OCI-LY7 (cell line): ENCODE measurements around the gene RASGRP2. TPM values are rescaled to one million over a fixed set of nuclear protein-coding genes. Genes with fewer than 3 reads are reported as not detected.
A peak's percentile ranks its signal among the peaks of the same experiment; 100 is the strongest.

Source experiments
- BruUV-seq: library from RNA; stranded (reverse); fragments of 400-500 nt; replicated peaks from 2 replicates; lab custom pipeline; 2021; lab: Mats Ljungman, UMichigan
- CTCF ChIA-PET: fragments of 300-600 bp; sonication (Branson Sonifier 250); formaldehyde crosslinking; loops from one replicate; lab custom pipeline; 2022; ENCODE audit warnings: antibody characterized with exemption; ENCODE audit not compliant: unreplicated experiment; lab: Charles Lee
- POLR2A ChIA-PET: fragments of 300-600 bp; sonication (Branson Sonifier 250); formaldehyde crosslinking; loops from one replicate; lab custom pipeline; 2022; ENCODE audit warnings: antibody characterized with exemption; lab: Charles Lee
- DNase-seq: peaks from one replicate; pipeline ENCODE4 v3.0.0-alpha.2; 2015; ENCODE audit warnings: low spot score
- H2AFZ ChIP-seq: fragments of 200-600 bp; sonication (generic), shearing (Covaris generic); 2 replicates; pipeline ENCODE4 v1.6.1; 2014; ENCODE audit warnings: mild to moderate bottlenecking, antibody characterized with exemption, low read length, moderate library complexity
- H3K27ac ChIP-seq: fragments of 200-600 bp; sonication (generic); 2 replicates; pipeline ENCODE4 v1.5.1; 2014; ENCODE audit warnings: mixed run types, low read depth, mild to moderate bottlenecking, moderate library complexity, low read length, inconsistent platforms; ENCODE audit not compliant: poor library complexity, severe bottlenecking
- H3K36me3 ChIP-seq: fragments of 200-600 bp; sonication (generic); 2 replicates; pipeline ENCODE4 v1.6.1; 2014; ENCODE audit warnings: mild to moderate bottlenecking, antibody characterized with exemption, low read length, moderate library complexity, mixed read lengths; ENCODE audit not compliant: insufficient read depth
- H3K4me1 ChIP-seq: fragments of 200-600 bp; sonication (generic); 2 replicates; pipeline ENCODE4 v1.5.1; 2014; ENCODE audit warnings: mild to moderate bottlenecking, low read length; ENCODE audit not compliant: insufficient read depth, poor library complexity, severe bottlenecking
- H3K4me2 ChIP-seq: fragments of 200-600 bp; sonication (generic); 2 replicates; pipeline ENCODE4 v1.6.1; 2014; ENCODE audit warnings: mild to moderate bottlenecking, low read length
- H3K4me3 ChIP-seq: fragments of 200-600 bp; sonication (generic); 2 replicates; pipeline ENCODE4 v1.5.1; 2014; ENCODE audit warnings: mild to moderate bottlenecking, low read depth, low read length; ENCODE audit not compliant: poor library complexity, severe bottlenecking
- H3K79me2 ChIP-seq: fragments of 200-600 bp; sonication (generic); 2 replicates; pipeline ENCODE4 v1.6.1; 2016; ENCODE audit warnings: low read depth, mild to moderate bottlenecking, low read length, moderate library complexity, mixed read lengths; ENCODE audit not compliant: insufficient read depth
- H3K9me2 ChIP-seq: fragments of 200-600 bp; sonication (generic); 2 replicates; pipeline ENCODE4 v1.6.1; 2016; ENCODE audit warnings: mild to moderate bottlenecking, low read length, mixed read lengths; ENCODE audit not compliant: insufficient read depth
- H3K9me3 ChIP-seq: fragments of 200-600 bp; sonication (generic); 2 replicates; pipeline ENCODE4 v1.6.1; 2014; ENCODE audit warnings: mild to moderate bottlenecking, mixed run types, low read length, mixed read lengths
- H4K20me1 ChIP-seq: fragments of 200-600 bp; sonication (generic); 2 replicates; pipeline ENCODE4 v1.6.1; 2014; ENCODE audit warnings: mild to moderate bottlenecking, antibody characterized with exemption, low read length, moderate library complexity, mixed read lengths; ENCODE audit not compliant: insufficient read depth
- EZH2phosphoT487 ChIP-seq: fragments of 200-600 bp; sonication (generic); IDR thresholded peaks from 2 replicates; pipeline ENCODE4 v1.6.1; 2018; ENCODE audit warnings: low read depth, borderline replicate concordance, mild to moderate bottlenecking, mixed run types, antibody characterized with exemption, low read length, moderate library complexity, mixed read lengths
- intact Hi-C: fragments of 100-400 bp; cut with micrococcal nuclease; formaldehyde crosslinking; loops from one replicate; pipeline ENCODE4 v1.10.0; 2022; ENCODE audit not compliant: unreplicated experiment
- total RNA-seq, 2 experiments: library from RNA; depleted of rRNA in 1 of 2; stranded (reverse); fragments of >200 nt in 1 of 2; shearing (Covaris generic) in 1 of 2; gene quantifications; 2 replicates each; pipeline ENCODE4 v1.2.3, GENCODE V29; 2014 to 2022
- TF ChIP-seq, protein P1 (sequence below): fragments of 200-600 bp; sonication (generic); conservative IDR thresholded peaks from 2 replicates; pipeline ENCODE4 v1.5.1; 2014; ENCODE audit warnings: mild to moderate bottlenecking, antibody characterized with exemption, low read length, moderate library complexity, mixed read lengths

RASGRP2 gene
- total RNA-seq, 2 experiments from 2014 or later = 127 to 195 TPM

DNA sequence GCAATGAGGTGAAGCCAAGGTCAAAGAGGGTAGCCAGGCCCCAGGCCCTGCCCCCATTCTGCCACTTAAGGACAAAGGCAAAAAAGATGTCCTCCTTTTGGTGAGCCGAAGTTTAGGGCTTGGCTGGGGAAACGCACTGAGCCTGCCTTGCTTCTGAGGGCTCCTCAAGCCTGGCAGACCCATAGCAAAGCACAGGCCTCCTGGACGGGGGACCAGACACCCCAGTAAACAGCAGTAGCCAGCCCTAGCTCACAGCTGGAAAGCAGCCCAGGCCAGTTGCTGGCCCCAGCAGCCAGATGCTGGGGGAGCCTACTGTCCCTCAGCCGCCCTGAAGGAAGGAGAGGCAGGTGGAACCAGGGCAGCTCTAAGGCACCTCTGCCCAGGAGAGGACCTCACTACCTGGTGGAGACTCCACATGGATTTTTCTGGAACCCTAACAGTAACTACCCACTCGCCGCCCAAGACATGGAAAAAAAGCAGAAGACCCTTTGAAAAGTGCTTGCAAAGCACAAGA, 19.6 kb upstream of the RASGRP2 start:
- H4K20me1 ChIP-seq = peaks cover 22% of the 10 kb centered on the region
- H3K36me3 ChIP-seq = peaks cover 67% of the 10 kb centered on the region
- H3K4me3 ChIP-seq = no peak overlapping the region
- DNase-seq = no peak
- H3K4me2 ChIP-seq = peak overlapping the region; percentile 30; the same call in 1 of the 2 replicates
- no peaks in the 10 kb centered on the region for H3K9me3 ChIP-seq
- no peak overlapping the region for H2AFZ ChIP-seq
- H3K4me1 ChIP-seq = peaks cover 53% of the 10 kb centered on the region
- no TSS peak for BruUV-seq
- ChIA-PET CTCF (interaction anchor here (0.5 to 0.7 kb wide), 2 partner anchors 96 to 108 kb away, joined by 3 read pairs; no protein-coding TSS in a partner anchor), POLR2A (interaction anchor here (1.0 to 3.1 kb wide), 5 partner anchors 8 to 21 kb away, joined by 3 to 15 read pairs (median 9); partner anchors contain the start of gene SF1)
- no peak for TF ChIP-seq EZH2phosphoT487
- TF ChIP-seq, protein P1, sequence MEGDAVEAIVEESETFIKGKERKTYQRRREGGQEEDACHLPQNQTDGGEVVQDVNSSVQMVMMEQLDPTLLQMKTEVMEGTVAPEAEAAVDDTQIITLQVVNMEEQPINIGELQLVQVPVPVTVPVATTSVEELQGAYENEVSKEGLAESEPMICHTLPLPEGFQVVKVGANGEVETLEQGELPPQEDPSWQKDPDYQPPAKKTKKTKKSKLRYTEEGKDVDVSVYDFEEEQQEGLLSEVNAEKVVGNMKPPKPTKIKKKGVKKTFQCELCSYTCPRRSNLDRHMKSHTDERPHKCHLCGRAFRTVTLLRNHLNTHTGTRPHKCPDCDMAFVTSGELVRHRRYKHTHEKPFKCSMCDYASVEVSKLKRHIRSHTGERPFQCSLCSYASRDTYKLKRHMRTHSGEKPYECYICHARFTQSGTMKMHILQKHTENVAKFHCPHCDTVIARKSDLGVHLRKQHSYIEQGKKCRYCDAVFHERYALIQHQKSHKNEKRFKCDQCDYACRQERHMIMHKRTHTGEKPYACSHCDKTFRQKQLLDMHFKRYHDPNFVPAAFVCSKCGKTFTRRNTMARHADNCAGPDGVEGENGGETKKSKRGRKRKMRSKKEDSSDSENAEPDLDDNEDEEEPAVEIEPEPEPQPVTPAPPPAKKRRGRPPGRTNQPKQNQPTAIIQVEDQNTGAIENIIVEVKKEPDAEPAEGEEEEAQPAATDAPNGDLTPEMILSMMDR = no peak
- intact Hi-C loops = loop anchor here (1.0 kb wide), 1 partner anchor 20 kb away; no protein-coding TSS in a partner anchor
- no peaks in the 10 kb centered on the region for H3K9me2 ChIP-seq
- peak overlapping the region; percentile 66 for H3K27ac ChIP-seq
- H3K79me2 ChIP-seq = peaks cover 20% of the 10 kb centered on the region; the same call in 1 of the 2 replicates

DNA sequence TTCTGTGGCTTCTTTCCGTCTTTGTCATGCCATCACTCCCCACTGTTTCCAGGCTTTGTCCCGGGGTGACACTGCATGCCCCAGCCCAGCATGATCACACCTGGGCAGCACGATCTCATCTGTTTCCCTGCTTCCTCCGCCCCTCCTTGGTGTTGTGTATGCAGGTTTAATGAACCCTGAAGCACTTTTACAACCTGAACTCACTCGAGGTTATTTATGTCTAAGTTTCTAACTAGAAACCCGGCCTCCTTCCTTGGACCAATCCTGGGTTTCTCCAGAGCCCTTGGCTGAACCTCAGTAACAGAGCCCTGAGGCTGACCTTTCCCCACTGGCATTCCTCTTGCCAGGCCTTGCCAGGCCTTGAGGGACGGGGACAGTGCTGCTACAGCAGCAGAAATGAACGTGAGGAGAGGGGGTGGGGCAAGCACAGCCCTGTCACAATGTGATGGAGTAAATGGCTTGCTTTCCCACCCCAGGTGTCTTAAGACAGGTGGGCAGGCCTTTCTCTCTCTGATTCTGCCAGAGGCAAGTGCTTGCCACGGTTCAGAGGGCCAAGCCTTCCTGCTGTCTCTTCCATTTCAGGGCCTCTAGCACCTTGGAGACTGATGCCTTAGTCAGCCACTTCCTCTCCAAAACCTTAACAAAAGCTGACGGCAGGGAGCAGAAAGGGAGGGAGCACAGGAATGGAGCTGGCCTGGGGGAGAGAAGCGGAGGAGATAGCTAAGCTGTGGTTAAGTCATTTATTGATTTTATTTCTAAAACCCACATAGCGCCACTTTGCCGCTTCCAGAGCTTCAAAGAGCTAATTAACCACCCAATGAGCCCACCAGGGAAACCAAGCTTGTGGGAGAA, 19.0 kb upstream of the RASGRP2 start:
- H3K4me3 ChIP-seq = no peak overlapping the region
- H3K4me2 ChIP-seq = peak overlapping the region; percentile 30; the same call in 1 of the 2 replicates
- ChIA-PET CTCF (interaction anchor here (0.5 kb wide), 3 partner anchors 15 to 96 kb away, joined by 3 read pairs; partner anchors contain the start of gene SF1), POLR2A (interaction anchor here (1.7 to 3.1 kb wide), 4 partner anchors 9 to 16 kb away, joined by 8 to 15 read pairs (median 9); partner anchors contain the start of gene SF1)
- H3K79me2 ChIP-seq = peaks cover 13% of the 10 kb centered on the region; the same call in 1 of the 2 replicates
- BruUV-seq = no TSS peak
- H3K4me1 ChIP-seq = peaks cover 49% of the 10 kb centered on the region
- no peak for TF ChIP-seq EZH2phosphoT487
- TF ChIP-seq, protein P1 = no peak
- no peaks in the 10 kb centered on the region for H3K9me2 ChIP-seq
- peak overlapping the region; percentile 66 for H3K27ac ChIP-seq
- peak; percentile 77 for DNase-seq
- H3K36me3 ChIP-seq = peaks cover 60% of the 10 kb centered on the region
- peaks cover 18% of the 10 kb centered on the region for H4K20me1 ChIP-seq
- H3K9me3 ChIP-seq = no peaks in the 10 kb centered on the region
- no peak overlapping the region for H2AFZ ChIP-seq
- intact Hi-C loops = loop anchor here (1.0 kb wide), 1 partner anchor 20 kb away; no protein-coding TSS in a partner anchor
